LHCN-M2 (cell line): ENCODE results near the gene SYT10. TPM values are rescaled to one million over a fixed set of nuclear protein-coding genes. Genes with fewer than 3 reads are reported as not detected.
"Not testable (repeated sequence)": the region's sequence is repeated elsewhere in the genome, so short reads cannot be mapped to it uniquely, and the experiment has no call there.

Source experiments
- DNase-seq: peaks from one replicate; pipeline ENCODE4 v3.0.0-alpha.2; 2012; ENCODE audit warnings: low read depth
- total RNA-seq: library from RNA; depleted of rRNA; stranded (reverse); fragments of >200 nt; gene quantifications from 2 replicates; pipeline ENCODE4 v1.2.3, GENCODE V29; 2014

Gene SYT10
- total RNA-seq, 1 experiment from 2014 or later, result not detected

- DNase-seq, result no peak
Observed at GRCh38 chr12:33349791-33350190, 89.8 kb downstream of the SYT10 start.

GRCh38 chr12:33331961-33332398 is 107.6 kb downstream of the SYT10 start:
- not testable (repeated sequence) for DNase-seq

GRCh38 chr12:33330940-33331339 is 108.7 kb downstream of the SYT10 start:
- no peak for DNase-seq
